ENCODE data around the gene TSPEAR.

TSPEAR gene

GRCh38 chr21:44519346-44520325 lies 191.7 kb downstream of the TSPEAR start:
- no peak for DNase-seq (ENCODE audit: low read depth, low spot score)

- DNase-seq (ENCODE audit: low read depth, low spot score), result no peak
Observed at GRCh38 chr21:44518686-44519085, 192.7 kb downstream of the TSPEAR start.

- no peak for DNase-seq (ENCODE audit: low read depth, low spot score)
Observed at GRCh38 chr21:44517175-44517899, 194.0 kb downstream of the TSPEAR start.

DNA sequence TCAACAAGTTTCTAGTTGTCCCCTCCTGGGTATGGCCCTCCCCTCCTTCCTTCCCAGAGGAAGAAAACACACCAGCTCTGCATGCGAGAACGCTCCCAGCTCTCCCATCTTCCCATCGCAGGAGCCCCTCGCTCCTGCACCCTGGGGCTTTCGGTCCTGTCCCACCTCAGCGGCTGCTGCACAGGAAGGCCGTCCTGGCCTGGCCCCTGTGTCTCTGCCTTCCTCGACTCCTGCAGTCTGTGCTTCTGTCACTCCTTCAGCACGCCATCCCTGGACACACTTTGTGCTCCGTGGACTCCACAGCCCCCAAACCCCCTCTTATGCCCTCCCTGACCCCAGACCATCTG lies 194.6 kb downstream of the TSPEAR start:
- no peak for DNase-seq (ENCODE audit: low read depth, low spot score)

GRCh38 chr21:44516342-44516741 lies 195.0 kb downstream of the TSPEAR start:
- DNase-seq (ENCODE audit: low read depth, low spot score), result no peak

DNA sequence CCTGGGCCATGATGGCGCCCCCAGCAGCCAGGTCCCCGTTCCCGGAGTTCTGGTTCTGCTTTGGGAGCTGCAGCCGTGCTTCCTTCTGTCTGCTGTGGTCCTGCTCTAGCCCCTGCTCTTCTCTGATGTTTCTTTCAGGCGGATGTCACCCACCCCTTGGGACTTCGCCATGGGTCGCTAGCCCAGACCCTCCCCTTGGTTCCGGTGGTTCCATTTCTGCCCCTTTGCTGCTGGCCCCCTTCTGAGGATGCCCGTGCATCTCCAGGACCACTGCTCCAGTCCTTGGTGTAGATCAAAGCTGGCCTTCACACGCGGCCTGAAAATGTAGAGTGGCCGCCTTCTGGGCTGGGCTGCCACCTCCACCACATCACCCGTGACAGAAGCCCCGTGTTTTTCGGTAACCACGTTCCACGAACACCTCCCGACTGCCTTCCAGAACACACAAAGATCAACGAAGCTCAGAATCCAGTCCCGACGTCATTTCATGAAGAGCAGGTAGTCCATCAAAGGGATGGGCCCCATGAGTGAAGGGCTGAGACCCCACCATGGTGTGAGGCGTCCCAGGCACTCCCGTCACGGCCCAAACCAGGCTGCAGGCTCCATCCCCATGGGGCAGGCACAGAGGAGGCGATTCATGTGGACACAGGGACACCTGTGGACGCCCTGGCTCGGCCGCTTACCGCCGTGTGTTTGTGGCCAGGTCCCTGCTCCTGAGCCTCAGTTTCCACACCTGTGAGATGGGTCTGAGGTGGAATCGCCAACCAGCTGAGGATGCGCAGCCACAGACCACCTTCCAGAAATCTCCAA lies 195.8 kb downstream of the TSPEAR start:
- no peak for DNase-seq (ENCODE audit: low read depth, low spot score)

GRCh38 chr21:44514746-44515358 lies 196.5 kb downstream of the TSPEAR start:
- DNase-seq (ENCODE audit: low read depth, low spot score), result no peak

- no peak for DNase-seq (ENCODE audit: low read depth, low spot score)
Observed at GRCh38 chr21:44514218-44514520, 197.2 kb downstream of the TSPEAR start.

DNA sequence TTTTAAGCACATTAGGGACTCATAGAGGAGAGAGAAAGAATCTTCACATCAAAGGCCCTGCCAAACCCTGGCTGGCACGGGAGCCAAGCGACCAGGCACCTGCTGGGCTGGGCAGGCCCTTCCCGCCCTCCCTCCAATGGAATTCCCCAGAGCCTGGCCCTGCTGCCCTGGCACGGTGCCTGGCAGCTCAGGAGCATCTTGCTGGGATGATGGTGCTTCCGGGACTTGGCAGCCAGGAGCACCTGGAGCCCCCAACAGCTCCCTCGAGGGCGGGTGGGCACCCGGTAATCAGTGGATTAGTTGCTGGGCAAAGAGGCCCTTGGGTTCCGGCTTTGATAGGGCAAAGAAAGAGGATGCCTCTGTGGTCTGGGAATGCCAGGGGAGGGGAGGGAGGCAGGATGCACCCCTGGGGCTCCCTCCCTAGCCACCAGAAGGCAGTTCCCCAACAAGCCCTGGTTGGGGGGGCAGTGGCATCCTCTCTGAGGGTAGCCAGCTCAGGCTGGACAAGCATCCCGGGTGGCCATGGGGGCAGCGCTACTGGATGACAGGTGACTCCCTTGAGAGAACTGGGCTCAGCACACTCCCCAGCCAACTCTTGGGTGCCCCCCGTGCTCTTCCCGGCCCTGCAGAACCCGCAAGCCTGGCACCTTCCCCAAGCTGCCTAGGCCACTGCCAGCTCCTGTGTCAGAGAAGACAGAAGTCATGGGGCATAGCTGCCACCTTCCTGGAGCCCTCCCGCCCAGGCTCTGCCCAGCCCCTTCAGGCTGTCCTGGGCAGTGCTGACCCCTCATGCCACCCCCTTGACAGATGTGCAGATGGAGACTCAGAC lies 197.8 kb downstream of the TSPEAR start:
- DNase-seq (ENCODE audit: low read depth, low spot score), result no peak

GRCh38 chr21:44512496-44513388 lies 198.6 kb downstream of the TSPEAR start:
- no peak for DNase-seq (ENCODE audit: low read depth, low spot score)

GRCh38 chr21:44511938-44512275 lies 199.5 kb downstream of the TSPEAR start:
- DNase-seq (ENCODE audit: low read depth, low spot score), result no peak

GRCh38 chr21:44511219-44511937 lies 200.0 kb downstream of the TSPEAR start:
- no peak for DNase-seq (ENCODE audit: low read depth, low spot score)

DNA sequence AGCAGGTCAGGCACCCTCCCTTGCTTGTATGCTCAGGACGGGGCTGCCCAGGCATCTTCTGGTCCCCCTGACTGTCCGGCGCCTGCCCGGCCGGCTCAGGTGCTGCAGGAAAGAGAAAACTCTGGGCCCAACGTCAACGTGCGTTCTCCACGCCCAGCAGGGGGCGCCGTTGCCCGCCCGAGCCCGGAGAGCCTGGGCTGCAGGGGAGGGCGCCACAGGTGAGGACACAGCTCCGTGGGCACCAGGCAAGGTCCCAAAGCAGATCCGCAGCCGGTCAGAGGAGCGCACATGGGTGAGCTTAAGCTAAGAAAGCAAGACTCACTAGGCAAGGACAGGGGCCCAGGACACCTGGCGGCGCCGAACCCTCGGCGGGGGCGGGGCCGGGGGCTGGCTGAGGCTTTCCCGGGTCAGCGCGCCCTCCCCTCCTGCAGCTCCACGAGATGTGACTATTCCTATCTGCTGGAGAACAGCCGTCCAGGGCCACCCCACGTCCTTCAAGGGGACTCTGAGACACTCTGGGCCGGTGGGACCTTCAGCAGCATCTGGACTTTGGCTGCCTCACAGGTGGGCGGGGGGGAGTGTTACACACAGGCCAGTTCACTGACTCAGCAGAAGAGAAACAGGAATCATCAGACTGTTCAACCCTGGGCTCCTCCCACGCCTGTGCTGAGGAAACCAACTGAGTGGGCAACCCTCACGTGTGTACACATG lies 200.7 kb downstream of the TSPEAR start:
- no peak for DNase-seq (ENCODE audit: low read depth, low spot score)

DNA sequence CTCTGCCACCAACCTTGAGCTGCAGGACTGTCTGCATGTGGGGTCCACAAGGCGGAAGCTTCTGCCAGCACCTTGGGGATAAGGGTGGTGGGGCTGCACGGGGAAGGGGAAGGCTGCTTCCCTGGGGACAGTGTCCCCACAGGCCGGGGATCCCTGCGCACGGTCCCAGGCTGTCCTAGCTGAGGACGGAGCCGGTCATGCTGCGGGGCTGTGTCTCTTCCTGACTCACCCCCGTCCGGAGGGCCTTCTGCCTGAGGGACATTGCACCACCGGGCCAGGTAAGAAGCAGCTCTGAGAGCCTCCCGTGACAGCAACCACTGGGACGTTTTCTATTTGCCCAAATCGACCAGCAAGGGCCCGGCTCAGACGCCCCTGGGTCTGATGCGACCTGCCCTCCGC lies 201.3 kb downstream of the TSPEAR start:
- DNase-seq (ENCODE audit: low read depth, low spot score), result no peak

- no peak for DNase-seq (ENCODE audit: low read depth, low spot score)
Observed at GRCh38 chr21:44509539-44509938, 201.8 kb downstream of the TSPEAR start.

DNA sequence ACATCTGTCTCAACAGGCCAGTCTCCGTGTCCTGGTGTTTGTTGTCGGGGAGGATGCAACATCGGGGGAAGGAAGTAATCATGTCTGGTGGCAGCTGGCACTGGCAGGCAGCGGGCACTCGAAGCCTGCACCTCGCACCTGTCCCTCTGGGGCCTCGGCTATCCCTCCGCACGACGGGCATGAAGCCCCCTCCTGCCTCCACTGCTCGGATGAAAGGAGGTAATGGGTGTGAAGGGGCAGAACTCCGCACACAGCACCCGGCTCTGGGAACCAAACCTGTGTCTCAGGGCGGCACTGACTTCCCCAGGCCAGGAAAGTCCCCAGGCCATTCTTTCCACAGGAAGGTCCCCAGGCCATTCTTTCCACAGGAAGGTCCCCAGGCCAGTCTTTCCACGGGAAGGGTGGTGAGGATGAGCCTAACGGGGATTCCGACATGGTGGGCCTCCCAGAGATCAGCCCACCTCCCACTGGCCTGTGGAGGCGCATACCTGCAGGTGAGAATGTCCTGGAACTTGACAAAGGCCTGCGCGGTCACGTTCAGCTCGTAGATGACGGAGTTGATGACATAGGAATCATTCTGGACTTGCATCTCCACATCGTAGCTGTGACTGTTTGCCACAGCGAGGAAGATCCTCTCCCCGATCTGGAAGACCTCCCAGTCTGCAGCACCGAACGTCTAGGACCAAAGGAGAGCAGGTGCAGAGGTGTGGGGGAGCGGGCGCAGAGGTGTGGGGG lies 202.5 kb downstream of the TSPEAR start:
- DNase-seq (ENCODE audit: low read depth, low spot score), result no peak

- no peak for DNase-seq (ENCODE audit: low read depth, low spot score)
Observed at GRCh38 chr21:44508426-44508710, 203.0 kb downstream of the TSPEAR start.
